ENCODE data around the gene GRIP2.

Gene GRIP2

GRCh38 chr3:14563946-14564539, 23.9 kb upstream of the GRIP2 start:
- no peak for DNase-seq (ENCODE audit: low read depth)
- TF ChIP-seq POLR2A (IDR thresholded peaks at IDR 0.05; ENCODE audit: extremely low read depth, insufficient read length) (no peak), MYC (IDR thresholded peaks at IDR 0.05; ENCODE audit: low read depth, low read length) (no peak), CTCF (IDR thresholded peaks at IDR 0.05; ENCODE audit: low read depth, low read length) (no peak), MAX (IDR thresholded peaks at IDR 0.05; ENCODE audit: low read depth, low read length) (no peak)
- H3K4me3 ChIP-seq (ENCODE audit: low read depth, low read length) = no peak overlapping the region

- H3K4me3 ChIP-seq (ENCODE audit: low read depth, low read length) = no peak overlapping the region
- TF ChIP-seq CTCF (IDR thresholded peaks at IDR 0.05; ENCODE audit: low read depth, low read length) (no peak), POLR2A (IDR thresholded peaks at IDR 0.05; ENCODE audit: extremely low read depth, insufficient read length) (no peak), MAX (IDR thresholded peaks at IDR 0.05; ENCODE audit: low read depth, low read length) (no peak), MYC (IDR thresholded peaks at IDR 0.05; ENCODE audit: low read depth, low read length) (no peak)
- DNase-seq (ENCODE audit: low read depth) = no peak
Measured at GRCh38 chr3:14562121-14562890, 22.2 kb upstream of the GRIP2 start.

GRCh38 chr3:14561051-14561960, 21.2 kb upstream of the GRIP2 start:
- no peak for DNase-seq (ENCODE audit: low read depth)
- H3K4me3 ChIP-seq (ENCODE audit: low read depth, low read length) = no peak overlapping the region
- TF ChIP-seq CTCF (IDR thresholded peaks at IDR 0.05; ENCODE audit: low read depth, low read length) = no peak
- no peak for TF ChIP-seq MAX (IDR thresholded peaks at IDR 0.05; ENCODE audit: low read depth, low read length)
- no peak for TF ChIP-seq POLR2A (IDR thresholded peaks at IDR 0.05; ENCODE audit: extremely low read depth, insufficient read length)
- TF ChIP-seq MYC (IDR thresholded peaks at IDR 0.05; ENCODE audit: low read depth, low read length) = no peak

- no peak for TF ChIP-seq POLR2A (IDR thresholded peaks at IDR 0.05; ENCODE audit: extremely low read depth, insufficient read length)
- no peak for TF ChIP-seq CTCF (IDR thresholded peaks at IDR 0.05; ENCODE audit: low read depth, low read length)
- no peak for TF ChIP-seq MAX (IDR thresholded peaks at IDR 0.05; ENCODE audit: low read depth, low read length)
- TF ChIP-seq MYC (IDR thresholded peaks at IDR 0.05; ENCODE audit: low read depth, low read length) = no peak
- DNase-seq (ENCODE audit: low read depth) = no peak
- no peak overlapping the region for H3K4me3 ChIP-seq (ENCODE audit: low read depth, low read length)
Measured at GRCh38 chr3:14560110-14560509, 20.0 kb upstream of the GRIP2 start.

- no peak for TF ChIP-seq CTCF (IDR thresholded peaks at IDR 0.05; ENCODE audit: low read depth, low read length)
- no peak for TF ChIP-seq POLR2A (IDR thresholded peaks at IDR 0.05; ENCODE audit: extremely low read depth, insufficient read length)
- TF ChIP-seq MAX (IDR thresholded peaks at IDR 0.05; ENCODE audit: low read depth, low read length) = no peak
- no peak for TF ChIP-seq MYC (IDR thresholded peaks at IDR 0.05; ENCODE audit: low read depth, low read length)
- no peak for DNase-seq (ENCODE audit: low read depth)
- H3K4me3 ChIP-seq (ENCODE audit: low read depth, low read length) = no peak overlapping the region
Measured at GRCh38 chr3:14558029-14558428, 17.9 kb upstream of the GRIP2 start.
